ENCODE data around the gene ZMIZ1.

The ZMIZ1 gene

DNA sequence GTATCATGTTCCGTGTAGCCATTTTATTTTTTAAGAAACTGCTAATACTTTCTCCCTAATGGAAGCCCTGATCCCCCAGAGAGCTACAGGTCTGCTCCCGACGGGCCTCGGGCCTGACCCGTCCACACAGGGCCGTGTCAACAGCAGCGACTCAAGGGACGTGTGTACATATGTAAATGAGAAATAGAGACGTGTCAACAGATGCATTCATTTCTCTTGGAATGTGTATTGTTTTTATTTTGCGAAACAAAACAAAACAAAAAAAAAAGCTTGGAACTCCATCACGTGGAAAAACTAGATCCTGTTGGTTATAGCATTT is 246.8 kb downstream of the ZMIZ1 start:
- no peak overlapping the region for H3K4me3 ChIP-seq
- TF ChIP-seq Cebpa-rat (IDR thresholded peaks at IDR 0.05) = no peak
- H3K27me3 ChIP-seq = no peaks in the 10 kb centered on the region
- H4K20me1 ChIP-seq = peaks cover 67% of the 10 kb centered on the region
- no peak overlapping the region for H3K9ac ChIP-seq
- H3K4me1 ChIP-seq = peaks cover 84% of the 10 kb centered on the region
- H3K36me3 ChIP-seq = peaks cover 47% of the 10 kb centered on the region
- peak overlapping the region; percentile 88; the same call in 1 of the 2 replicates for H3K4me2 ChIP-seq
- no peak overlapping the region for H3K27ac ChIP-seq
- no peaks in the 10 kb centered on the region; the same call in 1 of the 2 replicates for H3K9me3 ChIP-seq

GRCh38 chr10:79316671-79317431 is 248.1 kb downstream of the ZMIZ1 start:
- Histone ChIP-seq H3K27me3 (no peaks in the 10 kb centered on the region), H3K4me3 (peak overlapping the region; percentile 19; the same call in 1 of the 2 replicates), H3K27ac (peak overlapping the region; percentile 55), H4K20me1 (peaks cover 57% of the 10 kb centered on the region), H3K4me1 (peaks cover 97% of the 10 kb centered on the region), H3K4me2 (peak overlapping the region; percentile 88), H3K36me3 (peaks cover 35% of the 10 kb centered on the region), H3K9me3 (no peaks in the 10 kb centered on the region; the same call in 1 of the 2 replicates), H3K9ac (peak overlapping the region; percentile 43; the same call in 1 of the 2 replicates)
- no peak for TF ChIP-seq Cebpa-rat (IDR thresholded peaks at IDR 0.05)

GRCh38 chr10:79318369-79318768 is 249.6 kb downstream of the ZMIZ1 start:
- peak overlapping the region; percentile 55; the same call in 1 of the 2 replicates for H3K27ac ChIP-seq
- peaks cover 42% of the 10 kb centered on the region for H4K20me1 ChIP-seq
- H3K27me3 ChIP-seq = no peaks in the 10 kb centered on the region
- no peak overlapping the region for H3K4me3 ChIP-seq
- no peak overlapping the region for H3K9ac ChIP-seq
- no peak for TF ChIP-seq Cebpa-rat (IDR thresholded peaks at IDR 0.05)
- peak overlapping the region; percentile 88 for H3K4me2 ChIP-seq
- no peaks in the 10 kb centered on the region; the same call in 1 of the 2 replicates for H3K9me3 ChIP-seq
- peaks cover 98% of the 10 kb centered on the region for H3K4me1 ChIP-seq
- peaks cover 20% of the 10 kb centered on the region for H3K36me3 ChIP-seq

- H3K9me3 ChIP-seq = no peaks in the 10 kb centered on the region; the same call in 1 of the 2 replicates
- H3K9ac ChIP-seq = no peak overlapping the region
- peak overlapping the region; percentile 88 for H3K4me2 ChIP-seq
- H3K27ac ChIP-seq = no peak overlapping the region
- peaks cover 11% of the 10 kb centered on the region for H3K36me3 ChIP-seq
- H3K4me3 ChIP-seq = no peak overlapping the region
- H3K27me3 ChIP-seq = no peaks in the 10 kb centered on the region
- TF ChIP-seq Cebpa-rat (IDR thresholded peaks at IDR 0.05) = no peak
- H4K20me1 ChIP-seq = peaks cover 33% of the 10 kb centered on the region
- peaks cover 98% of the 10 kb centered on the region for H3K4me1 ChIP-seq
Observed at GRCh38 chr10:79319115-79319771, 250.5 kb downstream of the ZMIZ1 start.

DNA sequence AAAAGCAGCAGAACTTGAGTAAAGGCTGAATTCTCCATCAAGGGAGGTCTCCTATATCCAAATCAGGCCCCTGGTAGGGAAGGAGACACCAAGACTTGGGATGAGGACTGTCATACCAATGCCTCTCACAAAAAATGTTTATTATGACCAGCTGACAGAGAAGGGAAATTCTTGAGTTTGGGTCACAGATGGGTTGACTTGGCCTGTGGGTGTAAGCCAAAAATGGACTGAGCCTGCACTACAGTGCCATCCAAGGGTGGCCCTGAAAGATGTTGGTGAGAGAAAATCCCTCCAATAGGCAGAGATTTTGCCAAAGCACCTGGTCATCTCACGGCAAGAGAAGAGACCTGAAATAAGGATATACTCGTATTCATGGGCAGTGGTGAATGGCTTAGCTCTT is 251.6 kb downstream of the ZMIZ1 start:
- peaks cover 22% of the 10 kb centered on the region for H4K20me1 ChIP-seq
- no peaks in the 10 kb centered on the region; the same call in 1 of the 2 replicates for H3K9me3 ChIP-seq
- no peak overlapping the region for H3K4me3 ChIP-seq
- H3K4me1 ChIP-seq = peaks cover 100% of the 10 kb centered on the region
- no peak overlapping the region for H3K9ac ChIP-seq
- H3K36me3 ChIP-seq = peaks cover 3% of the 10 kb centered on the region
- no peaks in the 10 kb centered on the region for H3K27me3 ChIP-seq
- no peak for TF ChIP-seq Cebpa-rat (IDR thresholded peaks at IDR 0.05)
- H3K4me2 ChIP-seq = peak overlapping the region; percentile 88
- H3K27ac ChIP-seq = no peak overlapping the region

- no peak for TF ChIP-seq Cebpa-rat (IDR thresholded peaks at IDR 0.05)
- Histone ChIP-seq H3K36me3 (no peaks in the 10 kb centered on the region), H3K27ac (no peak overlapping the region; the same call in 1 of the 2 replicates), H3K9me3 (no peaks in the 10 kb centered on the region; the same call in 1 of the 2 replicates), H3K4me3 (no peak overlapping the region), H3K4me2 (peak overlapping the region; percentile 88), H4K20me1 (peaks cover 16% of the 10 kb centered on the region), H3K27me3 (no peaks in the 10 kb centered on the region), H3K4me1 (peaks cover 94% of the 10 kb centered on the region), H3K9ac (no peak overlapping the region)
Observed at GRCh38 chr10:79320820-79321493, 252.2 kb downstream of the ZMIZ1 start.

DNA sequence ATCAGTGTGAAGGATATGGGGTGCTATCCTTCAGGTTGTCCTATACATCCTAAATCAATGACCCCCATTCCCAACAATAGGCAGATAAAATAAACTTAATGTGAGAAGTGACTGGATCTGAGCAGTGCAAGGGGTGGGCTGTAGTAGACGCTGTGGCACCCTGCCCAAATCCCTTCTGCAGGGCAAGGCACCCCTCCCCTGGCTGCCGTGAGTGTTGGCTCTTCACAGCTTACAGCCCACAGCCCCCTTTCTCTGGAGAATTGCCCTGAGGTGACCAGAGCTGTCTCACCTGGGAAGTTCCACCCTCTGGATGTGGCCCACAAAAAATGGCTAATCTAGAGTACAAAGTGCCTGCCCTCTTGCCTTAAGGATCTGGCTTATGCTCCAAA is 252.7 kb downstream of the ZMIZ1 start:
- Histone ChIP-seq H4K20me1 (peaks cover 11% of the 10 kb centered on the region), H3K9ac (no peak overlapping the region), H3K4me3 (no peak overlapping the region), H3K4me2 (peak overlapping the region; percentile 88), H3K9me3 (no peaks in the 10 kb centered on the region; the same call in 1 of the 2 replicates), H3K27ac (peak overlapping the region; percentile 83; the same call in 1 of the 2 replicates), H3K27me3 (no peaks in the 10 kb centered on the region), H3K36me3 (no peaks in the 10 kb centered on the region), H3K4me1 (peaks cover 88% of the 10 kb centered on the region)
- no peak for TF ChIP-seq Cebpa-rat (IDR thresholded peaks at IDR 0.05)

GRCh38 chr10:79321951-79322350 is 253.2 kb downstream of the ZMIZ1 start:
- Histone ChIP-seq H3K4me3 (no peak overlapping the region), H3K27ac (peak overlapping the region; percentile 83), H3K4me1 (peaks cover 84% of the 10 kb centered on the region), H3K36me3 (no peaks in the 10 kb centered on the region), H3K9me3 (no peaks in the 10 kb centered on the region; the same call in 1 of the 2 replicates), H3K27me3 (no peaks in the 10 kb centered on the region), H3K4me2 (peak overlapping the region; percentile 88), H3K9ac (peak overlapping the region; percentile 62; the same call in 1 of the 2 replicates), H4K20me1 (peaks cover 6% of the 10 kb centered on the region)
- no peak for TF ChIP-seq Cebpa-rat (IDR thresholded peaks at IDR 0.05)

GRCh38 chr10:79322616-79323543 is 254.1 kb downstream of the ZMIZ1 start:
- Histone ChIP-seq H3K27ac (peak overlapping the region; percentile 83), H3K27me3 (no peaks in the 10 kb centered on the region), H4K20me1 (no peaks in the 10 kb centered on the region), H3K9me3 (no peaks in the 10 kb centered on the region; the same call in 1 of the 2 replicates), H3K4me3 (no peak overlapping the region), H3K4me2 (peak overlapping the region; percentile 88), H3K9ac (peak overlapping the region; percentile 62), H3K36me3 (no peaks in the 10 kb centered on the region), H3K4me1 (peaks cover 74% of the 10 kb centered on the region)
- no peak for TF ChIP-seq Cebpa-rat (IDR thresholded peaks at IDR 0.05)

Measured in BLaER1 (cell line).